VCaP (cell line): Measurements from ENCODE around the gene DDX10.

Experiments used
- H3K27ac ChIP-seq: fragments of 450-650 bp; 2 replicates; pipeline ENCODE4 v1.5.1; 2017
- TF ChIP-seq, protein P1 (sequence below): fragments of 450-650 bp; conservative IDR thresholded peaks from 2 replicates; pipeline ENCODE4 v1.5.1; 2017; ENCODE audit warnings: mild to moderate bottlenecking, moderate library complexity

The DDX10 gene

DNA sequence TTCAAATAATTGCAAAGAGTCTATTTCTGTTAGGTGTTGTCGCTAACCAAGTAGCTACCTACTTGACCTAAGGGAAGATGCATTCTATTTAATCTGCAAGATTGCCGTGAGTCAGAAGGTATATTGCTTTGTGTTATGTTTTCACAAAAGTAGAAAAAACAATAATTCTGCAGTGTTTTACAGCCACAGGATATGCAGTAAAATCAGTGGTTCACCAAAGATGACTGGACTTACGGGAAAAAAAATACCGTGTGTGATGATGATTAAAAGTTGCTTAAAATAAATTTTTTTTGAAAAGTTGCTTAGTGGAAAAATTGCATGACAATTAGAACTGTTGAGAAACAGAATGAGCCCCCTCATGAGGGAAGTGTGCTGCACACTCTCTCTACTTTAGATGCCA lies 209.1 kb downstream of the DDX10 start:
- H3K27ac ChIP-seq: no peak overlapping the region

DNA sequence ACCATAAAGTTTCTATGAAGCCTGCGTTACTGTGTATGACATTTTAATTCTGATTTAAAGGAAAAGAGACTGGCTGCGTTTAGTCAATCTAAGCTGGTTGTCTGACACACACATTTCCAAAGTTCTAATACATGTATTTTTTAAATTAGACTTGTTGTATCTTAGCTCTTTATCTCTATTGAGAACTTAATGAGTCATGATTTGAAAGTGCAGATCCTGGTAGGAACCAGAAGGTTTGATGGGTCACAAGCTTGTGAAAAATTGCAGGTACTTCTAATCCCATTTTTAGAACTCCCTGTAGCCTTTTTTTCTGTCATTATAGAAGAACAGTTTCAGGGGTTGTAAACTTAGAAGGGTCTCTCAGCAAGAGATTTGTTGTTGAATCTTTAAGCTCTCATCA lies 210.3 kb downstream of the DDX10 start:
- TF ChIP-seq, protein P1, sequence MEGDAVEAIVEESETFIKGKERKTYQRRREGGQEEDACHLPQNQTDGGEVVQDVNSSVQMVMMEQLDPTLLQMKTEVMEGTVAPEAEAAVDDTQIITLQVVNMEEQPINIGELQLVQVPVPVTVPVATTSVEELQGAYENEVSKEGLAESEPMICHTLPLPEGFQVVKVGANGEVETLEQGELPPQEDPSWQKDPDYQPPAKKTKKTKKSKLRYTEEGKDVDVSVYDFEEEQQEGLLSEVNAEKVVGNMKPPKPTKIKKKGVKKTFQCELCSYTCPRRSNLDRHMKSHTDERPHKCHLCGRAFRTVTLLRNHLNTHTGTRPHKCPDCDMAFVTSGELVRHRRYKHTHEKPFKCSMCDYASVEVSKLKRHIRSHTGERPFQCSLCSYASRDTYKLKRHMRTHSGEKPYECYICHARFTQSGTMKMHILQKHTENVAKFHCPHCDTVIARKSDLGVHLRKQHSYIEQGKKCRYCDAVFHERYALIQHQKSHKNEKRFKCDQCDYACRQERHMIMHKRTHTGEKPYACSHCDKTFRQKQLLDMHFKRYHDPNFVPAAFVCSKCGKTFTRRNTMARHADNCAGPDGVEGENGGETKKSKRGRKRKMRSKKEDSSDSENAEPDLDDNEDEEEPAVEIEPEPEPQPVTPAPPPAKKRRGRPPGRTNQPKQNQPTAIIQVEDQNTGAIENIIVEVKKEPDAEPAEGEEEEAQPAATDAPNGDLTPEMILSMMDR: no peak
- H3K27ac ChIP-seq: no peak overlapping the region

More for the DNA sequence above, 209.1 kb downstream of the DDX10 start:
- TF ChIP-seq, protein P1: no peak

DNA sequence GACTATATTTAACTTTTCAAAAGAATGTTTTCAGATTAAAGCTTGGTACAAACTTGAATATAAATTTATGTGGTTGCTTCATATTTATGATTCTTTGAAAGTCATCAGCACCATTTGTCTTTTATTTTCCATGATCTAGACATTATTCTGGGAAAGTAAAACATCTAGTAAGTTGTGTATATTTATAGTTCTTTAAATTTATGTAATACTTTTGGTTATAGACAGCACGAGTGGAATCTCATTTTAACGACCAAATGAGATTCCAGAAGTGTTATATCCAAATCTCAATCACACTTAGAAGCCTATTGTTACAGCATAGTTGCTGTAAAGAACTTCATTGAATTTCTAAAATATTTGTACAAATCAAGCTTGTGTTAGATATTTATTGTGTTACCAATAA lies 212.3 kb downstream of the DDX10 start:
- H3K27ac ChIP-seq: no peak overlapping the region
- TF ChIP-seq, protein P1: no peak

DNA sequence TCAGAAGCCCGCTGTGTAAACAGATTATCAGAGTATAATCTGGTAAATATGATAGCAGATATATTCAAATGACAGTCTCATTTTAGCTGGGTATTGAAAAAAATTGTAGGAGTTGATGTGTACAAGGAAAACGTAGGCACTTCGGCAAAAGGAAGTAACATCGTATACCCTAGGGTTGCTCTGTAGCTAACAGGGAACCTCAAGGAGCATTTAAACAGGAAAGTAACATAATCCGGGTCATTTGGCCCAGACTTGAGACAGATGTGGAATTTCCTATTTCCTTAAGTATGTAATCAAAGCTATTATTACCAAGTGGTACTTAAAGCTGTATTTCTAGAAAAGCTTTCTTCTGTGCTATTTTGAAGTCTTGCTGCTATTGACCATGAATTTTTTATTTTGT lies 215.6 kb downstream of the DDX10 start:
- TF ChIP-seq, protein P1: no peak
- H3K27ac ChIP-seq: no peak overlapping the region

DNA sequence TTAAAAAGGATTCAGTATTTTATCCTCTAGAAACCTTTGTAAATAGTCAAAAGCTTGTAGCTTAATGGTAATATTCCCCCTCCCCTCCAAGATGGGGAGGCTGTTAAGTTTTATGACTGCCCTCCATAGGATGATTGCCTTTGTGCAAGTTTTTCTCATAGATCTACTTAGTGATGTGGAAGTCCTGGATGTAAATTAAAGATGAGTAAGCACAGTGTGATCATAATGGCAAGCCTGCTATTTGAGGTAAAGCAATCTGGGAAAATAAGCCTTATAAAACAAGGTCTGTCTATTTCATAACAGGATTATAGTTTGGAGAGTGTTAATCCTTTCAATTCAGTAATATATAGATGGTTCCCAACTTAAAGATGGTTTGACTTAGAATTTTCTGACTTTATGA lies 216.3 kb downstream of the DDX10 start:
- H3K27ac ChIP-seq: no peak overlapping the region
- TF ChIP-seq, protein P1: no peak

DNA sequence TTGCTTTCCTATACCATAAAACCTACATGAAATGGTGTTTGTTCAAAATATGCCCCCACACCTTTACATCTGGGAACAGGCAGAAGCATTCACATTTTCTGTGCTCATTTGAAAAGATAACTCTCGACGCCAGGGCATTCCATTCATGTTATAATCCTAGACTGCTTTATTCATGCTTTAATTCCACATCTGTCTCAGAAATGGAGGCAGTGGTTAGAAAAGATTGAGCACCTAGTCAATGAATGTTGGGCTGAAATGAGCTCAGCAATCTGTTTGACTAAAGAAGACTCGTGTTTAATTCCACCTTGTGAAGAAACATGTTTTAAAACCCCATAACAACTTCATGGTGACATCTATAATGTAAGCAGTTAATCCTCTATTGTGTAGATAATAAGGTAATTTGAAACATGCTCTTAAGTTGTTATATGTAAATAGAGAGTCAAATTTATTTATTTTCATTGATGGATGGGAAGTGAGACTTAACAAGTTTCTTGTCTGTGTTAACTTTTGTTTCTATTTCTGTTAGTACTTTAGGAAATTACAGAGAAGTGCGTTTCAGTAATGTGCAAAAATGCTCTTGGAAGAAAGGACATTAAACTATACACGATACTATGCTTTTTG lies 217.5 kb downstream of the DDX10 start:
- H3K27ac ChIP-seq: no peak overlapping the region

DNA sequence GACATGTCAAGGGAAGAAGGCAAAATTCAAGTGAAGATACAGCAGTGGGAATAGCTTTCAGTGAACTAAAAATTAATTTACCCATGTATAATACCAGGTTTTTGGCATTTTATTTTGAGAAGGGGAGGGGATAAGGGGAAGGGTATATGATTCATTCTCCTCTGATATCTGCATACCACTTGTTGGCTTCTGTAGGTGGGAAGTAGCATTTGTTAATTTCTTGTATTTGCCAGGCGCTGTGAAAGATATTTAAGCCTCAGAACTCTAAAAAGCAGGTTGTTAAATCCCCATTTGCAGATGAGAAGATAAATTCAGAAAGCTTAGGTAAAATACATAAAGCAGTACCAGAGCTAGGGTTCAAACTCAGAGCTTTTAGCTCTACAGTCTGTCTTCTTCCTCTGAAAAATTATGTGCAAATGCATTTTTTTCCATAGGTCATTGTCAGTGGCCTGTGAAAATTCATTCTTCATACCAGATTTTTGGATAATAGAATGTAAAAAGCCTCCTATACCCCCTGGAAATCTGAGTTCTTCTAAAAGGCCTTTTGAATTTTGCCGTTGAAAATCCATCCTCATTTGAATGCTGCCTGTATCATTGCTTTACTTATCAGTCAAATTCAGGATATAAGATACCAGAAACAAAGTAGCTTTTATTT lies 221.3 kb downstream of the DDX10 start:
- TF ChIP-seq, protein P1: no peak
- no peak overlapping the region for H3K27ac ChIP-seq

More for the DNA sequence above, 217.5 kb downstream of the DDX10 start:
- TF ChIP-seq, protein P1: no peak
